Activated B cell treated with CpG ODN at 0.5 μM for 24 hours (primary cell): Measurements from ENCODE around the gene FAM110C. TPM values are rescaled to one million over a fixed set of nuclear protein-coding genes. Genes with fewer than 3 reads are reported as not detected.
"Not testable (repeated sequence)": the region's sequence is repeated elsewhere in the genome, so short reads cannot be mapped to it uniquely, and the experiment has no call there.

ENCODE experiments used
- ATAC-seq: fragments of 200-7000 bp; cut with Tn5 transposase; one replicate; pipeline ENCODE4 v1.10.0; 2021; ENCODE audit warnings: low read depth, mild to moderate bottlenecking, moderate library complexity
- CTCF ChIA-PET: fragments of 350-600 bp; sonication (Branson Sonifier 250); formaldehyde crosslinking; loops from one replicate; lab custom pipeline; 2021; ENCODE audit warnings: antibody characterized with exemption; lab: Charles Lee
- POLR2A ChIA-PET: fragments of 350-600 bp; sonication (Branson Sonifier 250); formaldehyde crosslinking; loops from one replicate; lab custom pipeline; 2021; ENCODE audit warnings: antibody characterized with exemption; lab: Charles Lee
- DNase-seq: peaks from one replicate; pipeline ENCODE4 v3.0.0; 2022
- H3K27ac Mint-ChIP-seq: one replicate; pipeline ENCODE4 v1.8.0; 2020; ENCODE audit warnings: mixed read lengths
- H3K27me3 Mint-ChIP-seq: one replicate; pipeline ENCODE4 v1.8.0; 2021; ENCODE audit warnings: mixed read lengths
- H3K36me3 Mint-ChIP-seq: one replicate; pipeline ENCODE4 v1.8.0; 2021; ENCODE audit warnings: low read depth, mixed read lengths
- H3K4me1 Mint-ChIP-seq: one replicate; pipeline ENCODE4 v1.8.0; 2021; ENCODE audit warnings: mixed read lengths
- H3K4me3 Mint-ChIP-seq: one replicate; pipeline ENCODE4 v1.8.0; 2020; ENCODE audit warnings: mild to moderate bottlenecking, mixed read lengths
- H3K9me3 Mint-ChIP-seq: one replicate; pipeline ENCODE4 v1.8.0; 2020; ENCODE audit warnings: mixed read lengths
- CTCF ChIP-seq: fragments of 200-600 bp; IDR thresholded peaks from one replicate; pipeline ENCODE4 v1.8.0; 2022; ENCODE audit warnings: antibody characterized with exemption, mild to moderate bottlenecking
- intact Hi-C: fragments of 100-400 bp; cut with micrococcal nuclease; formaldehyde crosslinking; loops from one replicate; pipeline ENCODE4 v1.15.1; 2024
- total RNA-seq: library from RNA; stranded (reverse); gene quantifications from 2 replicates; pipeline ENCODE4 v1.2.3, GENCODE V29; 2022

FAM110C gene
- total RNA-seq, 1 donor from 2014 or later, result 0.18 TPM

DNA sequence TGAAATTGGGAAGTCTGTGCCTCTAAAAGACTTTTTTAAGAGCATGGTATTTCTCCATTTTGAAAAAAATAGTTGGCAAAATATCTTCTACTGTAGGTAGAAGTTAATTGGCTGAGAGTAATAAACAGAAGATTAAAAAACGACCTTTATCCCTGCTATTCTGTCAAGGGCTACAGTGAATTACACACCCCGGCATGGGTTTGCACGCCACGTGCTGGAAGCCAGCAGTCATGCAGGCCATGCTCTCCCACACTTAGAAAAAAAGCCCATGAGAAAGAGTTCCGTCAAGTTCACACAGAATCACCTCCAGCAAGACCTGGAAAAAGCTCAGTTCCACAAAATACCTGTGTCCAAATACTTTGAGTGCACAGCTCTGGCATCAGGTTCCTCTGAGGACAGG lies 26.8 kb downstream of the FAM110C start:
- POLR2A ChIA-PET, result no interaction called here
- peaks cover 7% of the 10 kb centered on the region for H3K27me3 Mint-ChIP-seq
- H3K4me1 Mint-ChIP-seq, result peaks cover 9% of the 10 kb centered on the region
- CTCF ChIA-PET, result no interaction called here
- H3K9me3 Mint-ChIP-seq, result peaks cover 6% of the 10 kb centered on the region
- DNase-seq (no peak), ATAC-seq (no peak)
- H3K4me3 Mint-ChIP-seq, result no peak overlapping the region
- H3K27ac Mint-ChIP-seq, result no peak overlapping the region
- intact Hi-C loops, result no loop called here
- no peaks in the 10 kb centered on the region for H3K36me3 Mint-ChIP-seq
- TF ChIP-seq CTCF, result no peak

- Mint-ChIP-seq H3K36me3 (no peaks in the 10 kb centered on the region), H3K9me3 (peaks cover 6% of the 10 kb centered on the region), H3K4me1 (peaks cover 3% of the 10 kb centered on the region), H3K27ac (no peak overlapping the region), H3K4me3 (no peak overlapping the region), H3K27me3 (peaks cover 7% of the 10 kb centered on the region)
- ChIA-PET POLR2A (no interaction called here), CTCF (no interaction called here)
- DNase-seq, result no peak
- intact Hi-C loops, result no loop called here
- ATAC-seq, result no peak
- TF ChIP-seq CTCF, result no peak
Measured at GRCh38 chr2:18402-19271, 27.7 kb downstream of the FAM110C start.

- not testable (repeated sequence) for H3K36me3 Mint-ChIP-seq
Measured at GRCh38 chr2:15916-16315, 30.4 kb downstream of the FAM110C start.

GRCh38 chr2:11248-11941 lies 34.9 kb downstream of the FAM110C start:
- CTCF ChIA-PET, result no interaction called here
- H3K36me3 Mint-ChIP-seq, result no peaks in the 10 kb centered on the region

More at GRCh38 chr2:15916-16315, 30.4 kb downstream of the FAM110C start:
- H3K27me3 Mint-ChIP-seq, CTCF ChIA-PET, ATAC-seq, POLR2A ChIA-PET, DNase-seq, H3K9me3 Mint-ChIP-seq, H3K4me3 Mint-ChIP-seq, H3K27ac Mint-ChIP-seq, intact Hi-C loops, H3K4me1 Mint-ChIP-seq: not testable (repeated sequence)

DNA sequence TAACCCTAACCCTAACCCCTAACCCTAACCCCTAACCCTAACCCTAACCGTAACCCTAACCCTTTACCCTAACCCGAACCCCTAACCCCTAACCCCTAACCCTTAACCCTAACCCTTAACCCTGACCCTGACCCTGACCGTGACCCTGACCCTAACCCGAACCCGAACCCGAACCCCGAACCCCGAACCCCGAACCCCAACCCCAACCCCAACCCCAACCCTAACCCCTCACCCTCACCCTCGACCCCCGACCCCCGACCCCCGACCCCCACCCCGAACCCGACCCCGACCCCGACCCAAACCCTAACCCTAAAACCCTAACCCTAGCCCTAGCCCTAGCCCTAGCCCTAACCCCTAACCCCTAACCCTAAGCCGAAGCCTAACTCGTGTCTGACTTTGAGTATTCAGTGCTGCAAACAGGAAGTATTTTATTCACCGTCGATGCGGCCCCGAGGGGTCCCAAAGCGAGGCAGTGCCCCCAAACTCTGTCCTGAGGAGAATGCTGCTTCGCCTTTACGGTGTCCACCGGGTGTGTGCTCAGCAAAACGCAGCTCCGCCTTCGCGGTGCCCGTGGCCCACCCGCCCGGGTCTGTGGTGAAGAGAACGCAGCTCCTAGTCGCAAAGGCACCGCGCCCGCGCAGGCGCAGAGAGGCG lies 36.0 kb downstream of the FAM110C start:
- Mint-ChIP-seq H3K27ac (no peak overlapping the region), H3K4me1 (no peaks in the 10 kb centered on the region), H3K4me3 (no peak overlapping the region), H3K36me3 (no peaks in the 10 kb centered on the region), H3K9me3 (no peaks in the 10 kb centered on the region), H3K27me3 (no peaks in the 10 kb centered on the region)
- ChIA-PET POLR2A (no interaction called here), CTCF (no interaction called here)
- intact Hi-C loops, result no loop called here
- no peak for TF ChIP-seq CTCF
- ATAC-seq (no peak), DNase-seq (no peak)

More at GRCh38 chr2:11248-11941, 34.9 kb downstream of the FAM110C start:
- Mint-ChIP-seq H3K27me3 (no peaks in the 10 kb centered on the region), H3K27ac (no peak overlapping the region), H3K4me3 (no peak overlapping the region), H3K4me1 (no peaks in the 10 kb centered on the region), H3K9me3 (no peaks in the 10 kb centered on the region)
- no peak for TF ChIP-seq CTCF
- POLR2A ChIA-PET, result no interaction called here
- intact Hi-C loops, result no loop called here
- DNase-seq, result no peak
- peak; percentile 25 for ATAC-seq

Other genes starting within 250 kb of the FAM110C start
- gene SH3YL1, start 217.5 kb upstream of the FAM110C start, total RNA-seq, result 24.4 and 33.3 TPM in 2 replicates
- gene ACP1, start 218.4 kb upstream of the FAM110C start, total RNA-seq, result 80.1 and 81.8 TPM in 2 replicates
- gene ALKAL2, start 241.6 kb upstream of the FAM110C start, total RNA-seq, result not detected in 2 replicates